CD4-positive, alpha-beta memory T cell (primary cell): Measurements from ENCODE around the gene CHRNB4. TPM values are rescaled to one million over a fixed set of nuclear protein-coding genes. Genes with fewer than 3 reads are reported as not detected.
A peak's percentile ranks its signal among the peaks of the same experiment; 100 is the strongest.

Experiments used
- CTCF ChIA-PET: fragments of 350-600 bp; sonication (Branson Sonifier 250); formaldehyde crosslinking; loops from one replicate; lab custom pipeline; 2021; ENCODE audit warnings: inconsistent platforms; ENCODE audit not compliant: partially characterized antibody; lab: Charles Lee
- POLR2A ChIA-PET: fragments of 350-600 bp; sonication (Branson Sonifier 250); formaldehyde crosslinking; loops from one replicate; lab custom pipeline; 2021; ENCODE audit not compliant: partially characterized antibody; lab: Charles Lee
- DNase-seq, 5 donors: peaks; one replicate each; pipeline versions ENCODE4 v3.0.0 to v3.0.0-alpha.2; 2020 to 2022; ENCODE audit warnings: mixed read lengths in 1 of 5
- H3K27ac ChIP-seq: one replicate; pipeline ENCODE4 v1.7.0; 2013; ENCODE audit warnings: low read depth, low read length
- H3K27me3 ChIP-seq: 2 replicates; pipeline ENCODE4 v1.7.0; 2013; ENCODE audit warnings: mild to moderate bottlenecking, low read length, moderate library complexity; ENCODE audit not compliant: insufficient read depth
- H3K36me3 ChIP-seq: 2 replicates; pipeline ENCODE4 v1.7.0; 2013; ENCODE audit warnings: mild to moderate bottlenecking, low read length, moderate library complexity; ENCODE audit not compliant: insufficient read depth
- H3K4me1 ChIP-seq: 2 replicates; pipeline ENCODE4 v1.7.0; 2013; ENCODE audit warnings: mild to moderate bottlenecking, low read length, moderate library complexity; ENCODE audit not compliant: insufficient read depth
- H3K4me3 ChIP-seq, 2 donors: one replicate each; pipeline ENCODE4 v1.7.0; 2013; ENCODE audit warnings: low read length in 2 of 2, mild to moderate bottlenecking in 1 of 2
- H3K9me3 ChIP-seq, 2 donors: one replicate each; pipeline ENCODE4 v1.7.0; 2013; ENCODE audit warnings: low read length in 2 of 2, control low read depth in 1 of 2; ENCODE audit not compliant: control insufficient read depth in 1 of 2
- H3K27ac Mint-ChIP-seq, 7 donors: one replicate each; pipeline ENCODE4 v1.8.0; 2020 to 2021; ENCODE audit warnings: mixed read lengths in 7 of 7, mild to moderate bottlenecking in 6 of 7, inconsistent platforms in 3 of 7, moderate library complexity in 3 of 7
- H3K27me3 Mint-ChIP-seq, 2 donors: one replicate each; pipeline ENCODE4 v1.8.0; 2020 to 2021; ENCODE audit warnings: mixed read lengths in 2 of 2
- H3K36me3 Mint-ChIP-seq, 2 donors: one replicate each; pipeline ENCODE4 v1.8.0; 2020 to 2021; ENCODE audit warnings: mixed read lengths in 2 of 2, inconsistent platforms in 1 of 2, mild to moderate bottlenecking in 1 of 2
- H3K4me1 Mint-ChIP-seq, 4 donors: one replicate each; pipeline ENCODE4 v1.8.0; 2020 to 2021; ENCODE audit warnings: mixed read lengths in 4 of 4, mild to moderate bottlenecking in 1 of 4
- H3K4me3 Mint-ChIP-seq, 8 donors: one replicate each; pipeline ENCODE4 v1.8.0; 2020 to 2021; ENCODE audit warnings: mixed read lengths in 8 of 8, mild to moderate bottlenecking in 7 of 8, moderate library complexity in 6 of 8, inconsistent platforms in 3 of 8
- H3K9me3 Mint-ChIP-seq, 8 donors: one replicate each; pipeline ENCODE4 v1.8.0; 2020 to 2021; ENCODE audit warnings: mixed read lengths in 8 of 8, mild to moderate bottlenecking in 5 of 8, inconsistent platforms in 3 of 8, moderate library complexity in 1 of 8
- intact Hi-C: fragments of 100-400 bp; cut with micrococcal nuclease; formaldehyde crosslinking; loops from one replicate; pipeline ENCODE4 v1.15.1; 2023
- polyA plus RNA-seq, 2 donors: library from polyadenylated mRNA; unstranded; fragments of 300-500 nt; fragmentation: Illumina TruSeq; gene quantifications; one replicate each; pipeline ENCODE4 v1.2.3, GENCODE V29; 2021
- total RNA-seq, 2 experiments: library from RNA; stranded (reverse); gene quantifications; one replicate each; pipeline ENCODE4 v1.2.3, GENCODE V29; 2021

The CHRNB4 gene
- total and polyA plus RNA-seq, 4 experiments from 2014 or later = not detected

GRCh38 chr15:78667578-78668236 lies 26.7 kb upstream of the CHRNB4 start:
- H3K36me3 ChIP-seq = no peaks in the 10 kb centered on the region
- no peaks in the 10 kb centered on the region for H3K9me3 Mint-ChIP-seq
- ChIA-PET POLR2A (no interaction called here), CTCF (no interaction called here)
- H3K27ac ChIP-seq = no peak overlapping the region
- H3K36me3 Mint-ChIP-seq = no peaks in the 10 kb centered on the region
- no peaks in the 10 kb centered on the region for H3K9me3 ChIP-seq
- no peak overlapping the region for H3K27ac Mint-ChIP-seq
- DNase-seq = no peak
- no peaks in the 10 kb centered on the region for H3K4me1 ChIP-seq
- intact Hi-C loops = no loop called here
- no peak overlapping the region for H3K4me3 Mint-ChIP-seq
- H3K4me3 ChIP-seq = no peak overlapping the region
- no peaks in the 10 kb centered on the region for H3K4me1 Mint-ChIP-seq
- H3K27me3 Mint-ChIP-seq = peaks cover 5 to 6% of the 10 kb centered on the region in 2 donors
- H3K27me3 ChIP-seq = no peaks in the 10 kb centered on the region

- H3K4me3 ChIP-seq = no peak overlapping the region
- ChIA-PET POLR2A (no interaction called here), CTCF (no interaction called here)
- DNase-seq = no peak
- no peaks in the 10 kb centered on the region for H3K27me3 ChIP-seq
- H3K9me3 ChIP-seq = no peaks in the 10 kb centered on the region
- H3K9me3 Mint-ChIP-seq = no peaks in the 10 kb centered on the region
- no peaks in the 10 kb centered on the region for H3K36me3 Mint-ChIP-seq
- no peaks in the 10 kb centered on the region for H3K4me1 ChIP-seq
- intact Hi-C loops = no loop called here
- H3K4me1 Mint-ChIP-seq = no peaks in the 10 kb centered on the region
- no peaks in the 10 kb centered on the region for H3K36me3 ChIP-seq
- no peak overlapping the region for H3K4me3 Mint-ChIP-seq
- H3K27ac Mint-ChIP-seq = no peak overlapping the region
- H3K27me3 Mint-ChIP-seq = peaks cover 5 to 6% of the 10 kb centered on the region in 2 donors
- H3K27ac ChIP-seq = no peak overlapping the region
Observed at GRCh38 chr15:78666010-78666409, 25.0 kb upstream of the CHRNB4 start.

GRCh38 chr15:78663703-78664102 lies 22.7 kb upstream of the CHRNB4 start:
- Mint-ChIP-seq H3K4me1 (no peaks in the 10 kb centered on the region), H3K27me3 (peaks cover 3 to 4% of the 10 kb centered on the region in 2 donors), H3K36me3 (no peaks in the 10 kb centered on the region), H3K9me3 (no peaks in the 10 kb centered on the region), H3K4me3 (no peak overlapping the region), H3K27ac (no peak overlapping the region)
- DNase-seq = no peak
- Histone ChIP-seq H3K27ac (no peak overlapping the region), H3K9me3 (no peaks in the 10 kb centered on the region), H3K4me1 (no peaks in the 10 kb centered on the region), H3K4me3 (no peak overlapping the region), H3K36me3 (no peaks in the 10 kb centered on the region), H3K27me3 (no peaks in the 10 kb centered on the region)
- intact Hi-C loops = no loop called here
- ChIA-PET POLR2A (no interaction called here), CTCF (no interaction called here)

GRCh38 chr15:78662028-78662427 lies 21.0 kb upstream of the CHRNB4 start:
- no peaks in the 10 kb centered on the region for H3K9me3 Mint-ChIP-seq
- Histone ChIP-seq H3K4me3 (no peak overlapping the region), H3K9me3 (no peaks in the 10 kb centered on the region), H3K27me3 (no peaks in the 10 kb centered on the region), H3K36me3 (no peaks in the 10 kb centered on the region), H3K4me1 (no peaks in the 10 kb centered on the region), H3K27ac (no peak overlapping the region)
- H3K27me3 Mint-ChIP-seq = no peaks in the 10 kb centered on the region
- CTCF ChIA-PET = no interaction called here
- H3K4me1 Mint-ChIP-seq = no peaks in the 10 kb centered on the region
- no peak overlapping the region for H3K4me3 Mint-ChIP-seq
- H3K27ac Mint-ChIP-seq = no peak overlapping the region
- intact Hi-C loops = no loop called here
- no peaks in the 10 kb centered on the region for H3K36me3 Mint-ChIP-seq
- DNase-seq = no peak
- POLR2A ChIA-PET = no interaction called here

- no peaks in the 10 kb centered on the region for H3K9me3 Mint-ChIP-seq
- Histone ChIP-seq H3K4me3 (no peak overlapping the region), H3K27me3 (no peaks in the 10 kb centered on the region), H3K4me1 (no peaks in the 10 kb centered on the region), H3K9me3 (no peaks in the 10 kb centered on the region), H3K27ac (no peak overlapping the region), H3K36me3 (no peaks in the 10 kb centered on the region)
- intact Hi-C loops = no loop called here
- H3K27ac Mint-ChIP-seq = no peak overlapping the region
- CTCF ChIA-PET = no interaction called here
- H3K4me3 Mint-ChIP-seq = no peak overlapping the region
- POLR2A ChIA-PET = no interaction called here
- DNase-seq = no peak
- H3K36me3 Mint-ChIP-seq = no peaks in the 10 kb centered on the region
- no peaks in the 10 kb centered on the region for H3K4me1 Mint-ChIP-seq
- H3K27me3 Mint-ChIP-seq = no peaks in the 10 kb centered on the region
Observed at GRCh38 chr15:78661001-78661400, 20.0 kb upstream of the CHRNB4 start.

- ChIA-PET POLR2A (no interaction called here), CTCF (no interaction called here)
- no peaks in the 10 kb centered on the region for H3K9me3 ChIP-seq
- DNase-seq = no peak
- no peak overlapping the region for H3K27ac ChIP-seq
- intact Hi-C loops = no loop called here
- no peaks in the 10 kb centered on the region for H3K4me1 Mint-ChIP-seq
- H3K36me3 Mint-ChIP-seq = no peaks in the 10 kb centered on the region
- H3K27me3 ChIP-seq = no peaks in the 10 kb centered on the region
- H3K9me3 Mint-ChIP-seq = no peaks in the 10 kb centered on the region
- H3K27me3 Mint-ChIP-seq = no peaks in the 10 kb centered on the region
- H3K4me3 Mint-ChIP-seq = no peak overlapping the region
- H3K27ac Mint-ChIP-seq = peak overlapping the region in 1 of 7 donors; percentile 34
- H3K4me1 ChIP-seq = no peaks in the 10 kb centered on the region
- H3K4me3 ChIP-seq = no peak overlapping the region
- no peaks in the 10 kb centered on the region for H3K36me3 ChIP-seq
Observed at GRCh38 chr15:78660584-78660983, 19.6 kb upstream of the CHRNB4 start.

GRCh38 chr15:78658823-78659222 lies 17.8 kb upstream of the CHRNB4 start:
- Histone ChIP-seq H3K4me1 (no peaks in the 10 kb centered on the region), H3K36me3 (no peaks in the 10 kb centered on the region), H3K27ac (no peak overlapping the region), H3K27me3 (no peaks in the 10 kb centered on the region), H3K4me3 (no peak overlapping the region), H3K9me3 (no peaks in the 10 kb centered on the region)
- ChIA-PET CTCF (no interaction called here), POLR2A (no interaction called here)
- Mint-ChIP-seq H3K36me3 (no peaks in the 10 kb centered on the region), H3K27ac (no peak overlapping the region), H3K27me3 (no peaks in the 10 kb centered on the region), H3K4me3 (no peak overlapping the region), H3K9me3 (no peaks in the 10 kb centered on the region), H3K4me1 (no peaks in the 10 kb centered on the region)
- DNase-seq = no peak
- intact Hi-C loops = no loop called here
